HCT116 (cell line): ENCODE data around the gene TAGLN.

Source experiments
- CTCF ChIP-seq, 3 experiments: fragments of 200-600 bp in 1 of 3; sonication (generic) in 1 of 3; IDR thresholded peaks in 2 of 3; conservative IDR thresholded peaks in 1 of 3; 2 replicates each; pipeline ENCODE4 v1.5.1; 2012 to 2017; ENCODE audit warnings: low read depth in 2 of 3, low read length in 2 of 3, antibody characterized with exemption in 1 of 3, borderline replicate concordance in 1 of 3, control low read depth in 1 of 3, mild to moderate bottlenecking in 1 of 3, mixed read lengths in 1 of 3, mixed run types in 1 of 3, moderate library complexity in 1 of 3; ENCODE audit not compliant: insufficient read depth in 1 of 3
- EGR1 ChIP-seq: IDR thresholded peaks from 2 replicates; pipeline ENCODE4 v1.6.1; 2012; ENCODE audit warnings: low read depth
- ELF1 ChIP-seq: IDR thresholded peaks from 2 replicates; pipeline ENCODE4 v1.6.1; 2012; ENCODE audit warnings: low read depth, borderline replicate concordance
- EZH2 ChIP-seq: fragments of 200-600 bp; sonication (generic); IDR thresholded peaks from 2 replicates; pipeline ENCODE4 v1.6.1; 2017; ENCODE audit warnings: antibody characterized with exemption, mixed run types
- FOSL1 ChIP-seq: IDR thresholded peaks from 2 replicates; pipeline ENCODE4 v1.6.1; 2012; ENCODE audit warnings: low read depth
- POLR2A ChIP-seq: IDR thresholded peaks from 2 replicates; pipeline ENCODE4 v1.7.0; 2011; ENCODE audit warnings: borderline replicate concordance; ENCODE audit not compliant: insufficient read depth, insufficient read length; ENCODE audit errors: extremely low read depth
- POLR2AphosphoS5 ChIP-seq: IDR thresholded peaks from 2 replicates; pipeline ENCODE4 v1.6.1; 2011; ENCODE audit warnings: mild to moderate bottlenecking, low read depth, low read length, moderate library complexity
- REST ChIP-seq: IDR thresholded peaks from 2 replicates; pipeline ENCODE4 v1.6.1; 2012; ENCODE audit warnings: low read depth
- SIN3A ChIP-seq: IDR thresholded peaks from 2 replicates; pipeline ENCODE4 v1.6.1; 2012; ENCODE audit warnings: low read depth
- SP1 ChIP-seq: IDR thresholded peaks from 2 replicates; pipeline ENCODE4 v1.6.1; 2012; ENCODE audit warnings: low read depth
- ZBTB33 ChIP-seq: IDR thresholded peaks from 2 replicates; pipeline ENCODE4 v1.6.1; 2011; ENCODE audit warnings: mild to moderate bottlenecking, low read length, moderate library complexity; ENCODE audit not compliant: insufficient replicate concordance; ENCODE audit errors: extremely low read depth
- ZFX ChIP-seq: fragments of 450-650 bp; IDR thresholded peaks from 2 replicates; pipeline ENCODE4 v1.6.1; 2017

GRCh38 chr11:117248341-117248740 is 49.2 kb downstream of the TAGLN start:
- no peak for TF ChIP-seq CTCF (IDR thresholded peaks at IDR 0.05 in 2 of 3, conservative IDR thresholded peaks at IDR 0.05 in 1 of 3; ENCODE audit: borderline replicate concordance in 1 of 3, insufficient read depth in 1 of 3, low read depth in 2 of 3, low read length in 2 of 3)
- TF ChIP-seq EGR1 = no peak
- TF ChIP-seq SP1 = no peak
- no peak for TF ChIP-seq POLR2A
- TF ChIP-seq ZBTB33 = no peak
- TF ChIP-seq ZFX = no peak
- TF ChIP-seq POLR2AphosphoS5 = no peak
- no peak for TF ChIP-seq EZH2
- no peak for TF ChIP-seq SIN3A
- no peak for TF ChIP-seq ELF1
- TF ChIP-seq FOSL1 = no peak
- TF ChIP-seq REST = no peak
